Midbrain (tissue), 1 donor: ENCODE results near the gene EPB41L2.

Experiments
- DNase-seq: peaks from one replicate; lab custom pipeline; 2025; lab: John Stamatoyannopoulos, UW

Gene EPB41L2

GRCh38 chr6:130794738-130795137 lies 268.3 kb downstream of the EPB41L2 start:
- no peak for DNase-seq

GRCh38 chr6:130794010-130794697 lies 268.9 kb downstream of the EPB41L2 start:
- DNase-seq, result no peak
